GM23338 (cell line): ENCODE data around the gene ATP10A. TPM values are rescaled to one million over a fixed set of nuclear protein-coding genes. Genes with fewer than 3 reads are reported as not detected.

ENCODE experiments used
- ATAC-seq: fragments of 200-7000 bp; cut with Tn5 transposase; 3 replicates; pipeline ENCODE4 v1.9.1; 2020
- DNase-seq: peaks from one replicate; pipeline ENCODE4 v3.0.0-alpha.2; 2015; ENCODE audit warnings: low spot score
- H2AFZ ChIP-seq: fragments of 200-600 bp; sonication (generic); 2 replicates; pipeline ENCODE4 v1.8.0; 2016; ENCODE audit warnings: antibody characterized with exemption, mild to moderate bottlenecking, moderate library complexity
- H3F3A ChIP-seq: fragments of 200-600 bp; sonication (generic); replicated peaks from 2 replicates; pipeline ENCODE4 v1.8.0; 2017; ENCODE audit warnings: antibody characterized with exemption, mixed run types, low read depth
- H3K27ac ChIP-seq: fragments of 200-600 bp; sonication (generic); 2 replicates; pipeline ENCODE4 v1.6.1; 2016; ENCODE audit warnings: low read depth
- H3K27me3 ChIP-seq: fragments of 200-600 bp; sonication (generic); 2 replicates; pipeline ENCODE4 v1.8.0; 2016; ENCODE audit warnings: mild to moderate bottlenecking, mixed run types, moderate library complexity; ENCODE audit not compliant: insufficient read depth
- H3K36me3 ChIP-seq: fragments of 200-600 bp; sonication (generic); 2 replicates; pipeline ENCODE4 v1.8.0; 2016; ENCODE audit warnings: mild to moderate bottlenecking; ENCODE audit not compliant: insufficient read depth
- H3K4me1 ChIP-seq: fragments of 200-600 bp; sonication (generic); 2 replicates; pipeline ENCODE4 v1.8.0; 2016; ENCODE audit warnings: mild to moderate bottlenecking, moderate library complexity; ENCODE audit not compliant: insufficient read depth
- H3K4me2 ChIP-seq: fragments of 200-600 bp; sonication (generic); 2 replicates; pipeline ENCODE4 v1.7.1; 2017; ENCODE audit warnings: mixed run types
- H3K4me3 ChIP-seq: fragments of 200-600 bp; sonication (generic); 2 replicates; pipeline ENCODE4 v1.6.1; 2016; ENCODE audit warnings: mixed run types
- H3K79me2 ChIP-seq: fragments of 200-600 bp; sonication (generic); replicated peaks from 2 replicates; pipeline ENCODE4 v1.8.0; 2017; ENCODE audit warnings: mild to moderate bottlenecking; ENCODE audit not compliant: insufficient read depth
- H3K9me2 ChIP-seq: fragments of 200-600 bp; sonication (generic); 2 replicates; pipeline ENCODE4 v1.8.0; 2017; ENCODE audit not compliant: insufficient read depth
- H4K20me1 ChIP-seq: fragments of 200-600 bp; sonication (generic); replicated peaks from 2 replicates; pipeline ENCODE4 v1.8.0; 2017; ENCODE audit warnings: mild to moderate bottlenecking; ENCODE audit not compliant: insufficient read depth
- H3K27ac Mint-ChIP-seq: 2 replicates; pipeline ENCODE4 v1.8.0; 2020; ENCODE audit warnings: inconsistent platforms, mild to moderate bottlenecking, moderate library complexity, mixed read lengths
- H3K27me3 Mint-ChIP-seq: 3 replicates; pipeline ENCODE4 v1.8.0; 2022; ENCODE audit warnings: low read depth, mild to moderate bottlenecking, moderate library complexity, mixed read lengths, inconsistent platforms; ENCODE audit not compliant: insufficient read depth, poor library complexity
- H3K36me3 Mint-ChIP-seq: 3 replicates; pipeline ENCODE4 v1.8.0; 2021; ENCODE audit warnings: low read depth, mild to moderate bottlenecking, inconsistent platforms, moderate library complexity, mixed read lengths
- H3K4me1 Mint-ChIP-seq: 3 replicates; pipeline ENCODE4 v1.8.0; 2020; ENCODE audit warnings: mild to moderate bottlenecking, inconsistent platforms, mixed read lengths
- H3K4me3 Mint-ChIP-seq: 3 replicates; pipeline ENCODE4 v1.8.0; 2021; ENCODE audit warnings: moderate library complexity, mild to moderate bottlenecking, inconsistent platforms, mixed read lengths
- H3K9me3 Mint-ChIP-seq: 3 replicates; pipeline ENCODE4 v1.8.0; 2020; ENCODE audit warnings: moderate library complexity, mild to moderate bottlenecking, inconsistent platforms, mixed read lengths
- EZH2 ChIP-seq: fragments of 200-600 bp; sonication (generic); IDR thresholded peaks from one replicate; pipeline ENCODE4 v1.8.0; 2017; ENCODE audit warnings: antibody characterized with exemption, mild to moderate bottlenecking, low read depth; ENCODE audit not compliant: unreplicated experiment
- NANOG ChIP-seq: IDR thresholded peaks from 2 replicates; pipeline ENCODE4 v1.6.1; 2016; ENCODE audit warnings: antibody characterized with exemption, borderline replicate concordance
- POLR2AphosphoS5 ChIP-seq: IDR thresholded peaks from 2 replicates; pipeline ENCODE4 v1.6.1; 2016; ENCODE audit warnings: antibody characterized with exemption, low read depth
- STAT1 ChIP-seq: IDR thresholded peaks from one replicate; pipeline ENCODE4 v1.6.1; 2016; ENCODE audit warnings: antibody characterized with exemption; ENCODE audit not compliant: unreplicated experiment
- ZNF114 ChIP-seq: fragments of 250-450 bp; sonication (Bioruptor Pico); IDR thresholded peaks from 2 replicates; pipeline ENCODE4 v1.5.0; 2020; ENCODE audit warnings: mild to moderate bottlenecking, moderate library complexity
- ZNF331 ChIP-seq: fragments of 250-450 bp; sonication (Bioruptor Pico); IDR thresholded peaks from 2 replicates; pipeline ENCODE4 v1.5.0; 2020; ENCODE audit warnings: low read depth, mild to moderate bottlenecking, moderate library complexity
- polyA plus RNA-seq: library from polyadenylated mRNA; unstranded; fragments of >200 nt; fragmentation: Nextera tagmentation; extraction: Ambion mirVana; gene quantifications from 2 replicates; pipeline ENCODE4 v1.2.1, GENCODE V29; 2016
- total RNA-seq: library from RNA; depleted of rRNA; stranded (reverse); fragments of >200 nt; shearing (Covaris generic); gene quantifications from 2 replicates; pipeline ENCODE4 v1.2.3, GENCODE V29; 2014
- TF ChIP-seq, protein P1 (sequence below): IDR thresholded peaks from 2 replicates; pipeline ENCODE4 v1.6.1; 2016; ENCODE audit warnings: antibody characterized with exemption
- TF ChIP-seq, protein P2 (sequence below): fragments of 250-450 bp; sonication (Bioruptor Pico); IDR thresholded peaks from 2 replicates; pipeline ENCODE4 v1.5.0; 2020; ENCODE audit warnings: mild to moderate bottlenecking, moderate library complexity

Gene ATP10A
- total and polyA plus RNA-seq, 2 experiments from 2014 or later = 0.36 to 5.6 TPM

DNA sequence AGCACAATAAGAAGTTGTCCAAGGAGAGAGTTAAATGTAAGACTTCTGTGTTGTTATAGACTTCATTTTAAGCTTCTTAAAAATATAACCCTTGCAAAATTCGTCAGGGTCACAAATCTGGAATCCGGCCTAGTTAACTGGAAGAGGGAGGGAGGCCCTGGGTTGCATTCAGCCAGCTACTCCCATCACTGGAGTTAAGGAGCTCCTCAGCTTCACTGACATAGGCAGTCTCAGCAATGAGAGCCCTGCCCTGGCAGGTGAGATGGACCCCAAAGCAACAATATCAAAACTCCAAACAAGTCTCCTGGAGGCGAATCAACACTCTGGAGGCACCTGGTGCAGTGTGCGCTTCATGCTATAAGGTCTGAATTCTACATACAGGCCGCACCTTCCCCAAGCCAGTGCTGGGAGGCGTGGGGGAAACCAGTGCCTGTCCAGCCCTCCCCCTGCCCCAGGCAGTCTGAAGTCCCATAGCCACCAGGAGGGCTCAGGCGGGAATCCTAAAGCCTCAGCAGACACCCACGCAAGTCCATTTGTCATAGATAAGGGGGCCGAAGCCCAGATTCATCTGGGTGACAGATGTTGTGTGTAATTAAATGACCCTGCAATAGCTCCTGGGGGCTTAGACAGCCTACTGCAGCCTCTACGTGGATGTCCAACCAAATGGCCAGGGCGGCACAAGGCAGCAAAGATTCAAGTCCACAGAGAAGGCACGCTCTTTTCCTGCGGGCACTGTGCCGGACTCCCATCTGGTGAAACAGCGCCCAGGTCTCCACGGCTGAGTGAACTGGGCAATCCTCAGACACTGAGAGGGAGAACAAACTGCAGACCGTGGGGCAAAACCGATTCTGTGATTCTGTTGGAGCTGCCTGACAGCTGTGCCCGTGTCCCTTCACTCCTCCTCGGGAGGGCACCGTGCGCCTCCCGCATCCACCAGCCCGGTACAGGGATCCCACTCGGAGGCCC lies 64.9 kb downstream of the ATP10A start:
- Histone ChIP-seq H3K27me3 (no peaks in the 10 kb centered on the region), H3K4me1 (peaks cover 8% of the 10 kb centered on the region), H3K36me3 (no peaks in the 10 kb centered on the region), H3K4me3 (no peak overlapping the region), H3K79me2 (no peaks in the 10 kb centered on the region), H2AFZ (no peak overlapping the region), H3K9me2 (no peaks in the 10 kb centered on the region), H4K20me1 (no peaks in the 10 kb centered on the region), H3K27ac (no peak overlapping the region), H3K4me2 (no peak overlapping the region), H3F3A (no peaks in the 10 kb centered on the region)
- TF ChIP-seq, protein P1, sequence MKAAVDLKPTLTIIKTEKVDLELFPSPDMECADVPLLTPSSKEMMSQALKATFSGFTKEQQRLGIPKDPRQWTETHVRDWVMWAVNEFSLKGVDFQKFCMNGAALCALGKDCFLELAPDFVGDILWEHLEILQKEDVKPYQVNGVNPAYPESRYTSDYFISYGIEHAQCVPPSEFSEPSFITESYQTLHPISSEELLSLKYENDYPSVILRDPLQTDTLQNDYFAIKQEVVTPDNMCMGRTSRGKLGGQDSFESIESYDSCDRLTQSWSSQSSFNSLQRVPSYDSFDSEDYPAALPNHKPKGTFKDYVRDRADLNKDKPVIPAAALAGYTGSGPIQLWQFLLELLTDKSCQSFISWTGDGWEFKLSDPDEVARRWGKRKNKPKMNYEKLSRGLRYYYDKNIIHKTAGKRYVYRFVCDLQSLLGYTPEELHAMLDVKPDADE = no peak
- no peak for TF ChIP-seq STAT1
- H3K36me3 Mint-ChIP-seq = no peaks in the 10 kb centered on the region
- no peak overlapping the region for H3K4me3 Mint-ChIP-seq
- ATAC-seq (no peak), DNase-seq (no peak)
- H3K9me3 Mint-ChIP-seq = no peaks in the 10 kb centered on the region
- H3K27me3 Mint-ChIP-seq = peaks cover 5% of the 10 kb centered on the region
- H3K4me1 Mint-ChIP-seq = peaks cover 13% of the 10 kb centered on the region
- H3K27ac Mint-ChIP-seq = no peak overlapping the region

DNA sequence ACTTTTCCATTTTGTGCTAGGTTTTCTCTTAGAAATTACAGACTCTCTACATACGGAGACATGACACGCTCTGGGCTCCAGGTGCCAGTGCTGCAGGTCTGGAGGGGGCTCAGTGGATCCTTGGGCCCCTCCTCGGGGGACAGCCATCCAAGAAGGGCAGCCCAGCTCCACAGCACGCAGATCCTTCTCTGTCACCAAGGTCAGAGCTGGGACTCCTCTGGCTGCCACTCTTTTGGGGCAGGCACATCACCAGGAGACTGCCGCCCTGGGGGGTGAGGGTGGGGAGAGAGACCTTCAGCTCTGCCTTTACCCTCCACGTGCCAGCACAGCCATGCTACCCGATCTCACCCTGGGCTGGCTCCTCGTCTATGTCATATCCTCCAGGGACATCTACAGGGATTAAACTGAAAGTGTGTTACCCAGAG lies 65.6 kb downstream of the ATP10A start:
- Histone ChIP-seq H3K4me3 (no peak overlapping the region), H2AFZ (no peak overlapping the region), H3K9me2 (no peaks in the 10 kb centered on the region), H4K20me1 (no peaks in the 10 kb centered on the region), H3K27me3 (no peaks in the 10 kb centered on the region), H3K4me1 (peaks cover 8% of the 10 kb centered on the region), H3K36me3 (no peaks in the 10 kb centered on the region), H3K4me2 (no peak overlapping the region), H3F3A (no peaks in the 10 kb centered on the region), H3K27ac (no peak overlapping the region), H3K79me2 (no peaks in the 10 kb centered on the region)
- ATAC-seq = no peak
- Mint-ChIP-seq H3K9me3 (no peaks in the 10 kb centered on the region), H3K36me3 (no peaks in the 10 kb centered on the region), H3K4me1 (peaks cover 14% of the 10 kb centered on the region), H3K4me3 (no peak overlapping the region), H3K27ac (no peak overlapping the region), H3K27me3 (peaks cover 5% of the 10 kb centered on the region)
- no peak for DNase-seq
- TF ChIP-seq EZH2 (no peak), POLR2AphosphoS5 (no peak), ZNF114 (no peak), NANOG (no peak), ZNF331 (CRISPR knock-in tag) (no peak)
- TF ChIP-seq, protein P2, sequence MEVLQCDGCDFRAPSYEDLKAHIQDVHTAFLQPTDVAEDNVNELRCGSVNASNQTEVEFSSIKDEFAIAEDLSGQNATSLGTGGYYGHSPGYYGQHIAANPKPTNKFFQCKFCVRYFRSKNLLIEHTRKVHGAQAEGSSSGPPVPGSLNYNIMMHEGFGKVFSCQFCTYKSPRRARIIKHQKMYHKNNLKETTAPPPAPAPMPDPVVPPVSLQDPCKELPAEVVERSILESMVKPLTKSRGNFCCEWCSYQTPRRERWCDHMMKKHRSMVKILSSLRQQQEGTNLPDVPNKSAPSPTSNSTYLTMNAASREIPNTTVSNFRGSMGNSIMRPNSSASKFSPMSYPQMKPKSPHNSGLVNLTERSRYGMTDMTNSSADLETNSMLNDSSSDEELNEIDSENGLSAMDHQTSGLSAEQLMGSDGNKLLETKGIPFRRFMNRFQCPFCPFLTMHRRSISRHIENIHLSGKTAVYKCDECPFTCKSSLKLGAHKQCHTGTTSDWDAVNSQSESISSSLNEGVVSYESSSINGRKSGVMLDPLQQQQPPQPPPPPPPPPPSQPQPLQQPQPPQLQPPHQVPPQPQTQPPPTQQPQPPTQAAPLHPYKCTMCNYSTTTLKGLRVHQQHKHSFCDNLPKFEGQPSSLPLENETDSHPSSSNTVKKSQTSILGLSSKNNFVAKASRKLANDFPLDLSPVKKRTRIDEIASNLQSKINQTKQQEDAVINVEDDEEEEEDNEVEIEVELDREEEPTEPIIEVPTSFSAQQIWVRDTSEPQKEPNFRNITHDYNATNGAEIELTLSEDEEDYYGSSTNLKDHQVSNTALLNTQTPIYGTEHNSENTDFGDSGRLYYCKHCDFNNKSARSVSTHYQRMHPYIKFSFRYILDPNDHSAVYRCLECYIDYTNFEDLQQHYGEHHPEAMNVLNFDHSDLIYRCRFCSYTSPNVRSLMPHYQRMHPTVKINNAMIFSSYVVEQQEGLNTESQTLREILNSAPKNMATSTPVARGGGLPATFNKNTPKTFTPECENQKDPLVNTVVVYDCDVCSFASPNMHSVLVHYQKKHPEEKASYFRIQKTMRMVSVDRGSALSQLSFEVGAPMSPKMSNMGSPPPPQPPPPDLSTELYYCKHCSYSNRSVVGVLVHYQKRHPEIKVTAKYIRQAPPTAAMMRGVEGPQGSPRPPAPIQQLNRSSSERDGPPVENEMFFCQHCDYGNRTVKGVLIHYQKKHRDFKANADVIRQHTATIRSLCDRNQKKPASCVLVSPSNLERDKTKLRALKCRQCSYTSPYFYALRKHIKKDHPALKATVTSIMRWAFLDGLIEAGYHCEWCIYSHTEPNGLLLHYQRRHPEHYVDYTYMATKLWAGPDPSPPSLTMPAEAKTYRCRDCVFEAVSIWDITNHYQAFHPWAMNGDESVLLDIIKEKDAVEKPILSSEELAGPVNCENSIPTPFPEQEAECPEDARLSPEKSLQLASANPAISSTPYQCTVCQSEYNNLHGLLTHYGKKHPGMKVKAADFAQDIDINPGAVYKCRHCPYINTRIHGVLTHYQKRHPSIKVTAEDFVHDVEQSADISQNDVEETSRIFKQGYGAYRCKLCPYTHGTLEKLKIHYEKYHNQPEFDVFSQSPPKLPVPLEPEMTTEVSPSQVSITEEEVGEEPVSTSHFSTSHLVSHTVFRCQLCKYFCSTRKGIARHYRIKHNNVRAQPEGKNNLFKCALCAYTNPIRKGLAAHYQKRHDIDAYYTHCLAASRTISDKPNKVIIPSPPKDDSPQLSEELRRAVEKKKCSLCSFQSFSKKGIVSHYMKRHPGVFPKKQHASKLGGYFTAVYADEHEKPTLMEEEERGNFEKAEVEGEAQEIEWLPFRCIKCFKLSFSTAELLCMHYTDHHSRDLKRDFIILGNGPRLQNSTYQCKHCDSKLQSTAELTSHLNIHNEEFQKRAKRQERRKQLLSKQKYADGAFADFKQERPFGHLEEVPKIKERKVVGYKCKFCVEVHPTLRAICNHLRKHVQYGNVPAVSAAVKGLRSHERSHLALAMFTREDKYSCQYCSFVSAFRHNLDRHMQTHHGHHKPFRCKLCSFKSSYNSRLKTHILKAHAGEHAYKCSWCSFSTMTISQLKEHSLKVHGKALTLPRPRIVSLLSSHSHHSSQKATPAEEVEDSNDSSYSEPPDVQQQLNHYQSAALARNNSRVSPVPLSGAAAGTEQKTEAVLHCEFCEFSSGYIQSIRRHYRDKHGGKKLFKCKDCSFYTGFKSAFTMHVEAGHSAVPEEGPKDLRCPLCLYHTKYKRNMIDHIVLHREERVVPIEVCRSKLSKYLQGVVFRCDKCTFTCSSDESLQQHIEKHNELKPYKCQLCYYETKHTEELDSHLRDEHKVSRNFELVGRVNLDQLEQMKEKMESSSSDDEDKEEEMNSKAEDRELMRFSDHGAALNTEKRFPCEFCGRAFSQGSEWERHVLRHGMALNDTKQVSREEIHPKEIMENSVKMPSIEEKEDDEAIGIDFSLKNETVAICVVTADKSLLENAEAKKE = no peak
- TF ChIP-seq, protein P1 = no peak
